Peyer's patch (tissue), 4 donors: ENCODE data around the gene UBAC2. TPM values are rescaled to one million over a fixed set of nuclear protein-coding genes. Genes with fewer than 3 reads are reported as not detected.

Experiments used
- DNase-seq, 3 donors: peaks; one replicate each; pipeline ENCODE4 v3.0.0-alpha.2; 2017 to 2019
- H3K27ac ChIP-seq, 4 donors: fragments of 200-600 bp; sonication (generic); one replicate each; pipeline ENCODE4 v1.5.1; 2016 to 2019
- H3K27me3 ChIP-seq, 2 donors: fragments of 200-600 bp; sonication (generic); one replicate each; pipeline ENCODE4 v1.5.1; 2019
- H3K36me3 ChIP-seq, 3 donors: fragments of 200-600 bp; sonication (generic); one replicate each; pipeline ENCODE4 v1.5.1; 2016 to 2019
- H3K4me1 ChIP-seq, 4 donors: fragments of 200-600 bp; sonication (generic); one replicate each; pipeline ENCODE4 v1.5.1; 2016 to 2019
- H3K4me3 ChIP-seq, 4 donors: fragments of 200-600 bp; sonication (generic); 1 replicate in 3 of 4; 2 replicates in 1 of 4; pipeline ENCODE4 v1.5.1; 2016 to 2019; ENCODE audit warnings: mild to moderate bottlenecking in 1 of 4
- H3K9me3 ChIP-seq, 4 donors: fragments of 200-600 bp; sonication (generic); one replicate each; pipeline ENCODE4 v1.5.1; 2016 to 2019; ENCODE audit warnings: mild to moderate bottlenecking in 1 of 4
- CTCF ChIP-seq, 6 experiments: fragments of 450-650 bp in 4 of 6; fragments of 200-600 bp in 2 of 6; sonication (generic) in 1 of 6; IDR thresholded peaks; one replicate each; pipeline ENCODE4 v1.5.1; 2017 to 2019; ENCODE audit warnings: antibody characterized with exemption in 6 of 6, mild to moderate bottlenecking in 3 of 6, moderate library complexity in 1 of 6
- POLR2A ChIP-seq, 2 donors: fragments of 450-650 bp; IDR thresholded peaks; one replicate each; pipeline ENCODE4 v1.5.1; 2017; ENCODE audit warnings: antibody characterized with exemption in 2 of 2, mild to moderate bottlenecking in 2 of 2, moderate library complexity in 2 of 2
- total RNA-seq, 4 donors: library from RNA; depleted of rRNA; stranded (reverse); fragments of >200 nt; gene quantifications; one replicate each; pipeline ENCODE4 v1.1.0, GENCODE V29; 2016

The UBAC2 gene
- total RNA-seq, 4 donors from 2014 or later, result 38.8 to 67.8 (median 63.4) TPM

DNA sequence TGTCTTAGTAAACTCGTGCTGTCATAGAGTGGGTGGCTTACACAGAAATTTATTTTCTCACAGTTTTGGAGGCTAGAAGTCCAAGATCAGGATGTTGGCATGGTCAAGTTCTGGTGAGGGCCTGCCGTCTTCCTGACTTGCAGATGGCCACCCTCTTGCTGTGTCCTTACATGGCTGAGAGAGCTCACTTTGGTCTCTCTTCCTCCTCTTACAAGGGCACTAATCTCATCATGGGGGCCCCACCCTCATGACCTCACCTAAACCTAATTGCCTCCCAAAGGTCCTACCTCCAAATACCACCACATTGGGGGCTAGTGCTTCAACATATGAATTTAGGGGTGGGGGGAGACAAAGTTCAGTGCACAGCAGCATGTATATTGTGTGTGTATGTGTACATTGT lies 71.8 kb downstream of the UBAC2 start:
- Histone ChIP-seq H3K27ac (peak overlapping the region in 2 of 4 donors; percentile 40 to 73), H3K4me1 (peaks cover 0 to 15% (median 2%) of the 10 kb centered on the region in 4 donors), H3K9me3 (peaks cover 0 to 4% (median 0%) of the 10 kb centered on the region in 4 donors), H3K4me3 (no peak overlapping the region), H3K36me3 (no peaks in the 10 kb centered on the region), H3K27me3 (no peaks in the 10 kb centered on the region)
- DNase-seq, result no peak
- TF ChIP-seq CTCF (IDR thresholded peaks at IDR 0.05) (no peak), POLR2A (IDR thresholded peaks at IDR 0.05) (no peak)

DNA sequence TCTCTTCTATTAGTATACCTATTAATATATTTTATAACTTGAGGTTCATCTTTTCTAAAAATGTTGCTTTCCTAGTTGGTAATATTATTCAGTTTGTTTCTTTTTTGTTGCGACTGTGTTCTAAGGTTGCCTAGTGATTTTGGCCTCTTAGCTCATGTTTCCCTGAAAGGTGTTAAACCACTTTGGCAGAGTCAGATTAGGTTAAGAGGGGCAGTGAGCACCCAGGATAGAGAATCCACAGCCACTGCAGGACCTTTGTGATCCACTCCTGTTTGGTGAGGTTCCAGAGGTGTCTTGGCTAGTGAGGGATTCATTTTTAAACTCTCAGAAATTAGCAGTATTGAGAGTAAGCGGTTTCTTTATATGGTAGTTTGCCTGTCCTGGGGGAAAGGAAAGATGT lies 72.5 kb downstream of the UBAC2 start:
- Histone ChIP-seq H3K4me3 (no peak overlapping the region), H3K9me3 (peaks cover 0 to 4% (median 0%) of the 10 kb centered on the region in 4 donors), H3K4me1 (peaks cover 0 to 15% (median 2%) of the 10 kb centered on the region in 4 donors), H3K27me3 (no peaks in the 10 kb centered on the region), H3K27ac (peak overlapping the region in 2 of 4 donors; percentile 10 to 34), H3K36me3 (no peaks in the 10 kb centered on the region)
- DNase-seq, result no peak
- TF ChIP-seq POLR2A (IDR thresholded peaks at IDR 0.05), result no peak
- no peak for TF ChIP-seq CTCF (IDR thresholded peaks at IDR 0.05)

DNA sequence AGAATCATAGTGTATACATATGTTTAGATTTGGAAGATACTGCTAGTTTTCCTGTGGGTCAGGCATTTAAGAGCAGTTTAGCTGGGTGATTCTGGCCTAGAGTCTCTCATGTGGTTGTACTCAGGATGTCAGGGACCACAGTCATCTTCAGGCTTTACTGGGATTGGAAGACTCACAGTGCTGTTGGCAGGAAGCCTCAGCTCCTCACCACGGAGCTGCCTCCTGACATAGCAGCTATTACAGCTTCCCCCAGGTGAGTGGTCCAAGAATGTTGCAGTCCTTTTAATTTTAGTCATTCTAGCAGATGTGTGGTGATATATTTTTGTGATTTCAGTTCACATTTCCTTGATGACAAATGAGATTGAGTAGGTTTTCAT lies 74.4 kb downstream of the UBAC2 start:
- Histone ChIP-seq H3K27me3 (no peaks in the 10 kb centered on the region), H3K27ac (peak overlapping the region in 2 of 4 donors; percentile 4 to 38), H3K4me1 (peaks cover 0 to 19% (median 7%) of the 10 kb centered on the region in 4 donors), H3K36me3 (no peaks in the 10 kb centered on the region), H3K9me3 (peaks cover 0 to 4% (median 0%) of the 10 kb centered on the region in 4 donors), H3K4me3 (no peak overlapping the region)
- no peak for TF ChIP-seq POLR2A (IDR thresholded peaks at IDR 0.05)
- peak in 1 of 3 donors; percentile 73 for DNase-seq

DNA sequence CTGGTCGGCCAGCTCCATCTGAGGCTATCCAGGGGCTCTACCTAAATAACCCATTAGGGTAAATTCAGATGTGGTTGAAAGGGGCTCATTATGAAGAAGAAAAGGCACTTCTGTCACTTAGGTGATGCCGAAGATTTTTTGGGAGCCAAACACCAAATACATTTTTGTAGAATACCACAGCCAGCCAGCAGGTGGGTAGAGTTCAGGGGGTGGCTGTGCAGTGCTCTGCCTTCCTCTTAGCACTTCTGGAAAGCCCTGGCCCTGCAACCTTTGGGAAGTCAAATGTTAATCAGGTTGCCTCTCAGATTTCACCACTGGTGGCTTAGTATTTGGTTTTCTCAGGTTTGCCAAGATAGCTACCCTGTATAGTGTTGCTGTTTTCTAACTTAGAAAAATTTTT lies 76.1 kb downstream of the UBAC2 start:
- Histone ChIP-seq H3K27me3 (no peaks in the 10 kb centered on the region), H3K27ac (peak overlapping the region in 1 of 4 donors; percentile 8), H3K9me3 (peaks cover 0 to 4% (median 0%) of the 10 kb centered on the region in 4 donors), H3K4me1 (peaks cover 0 to 25% (median 8%) of the 10 kb centered on the region in 4 donors), H3K4me3 (no peak overlapping the region), H3K36me3 (no peaks in the 10 kb centered on the region)
- no peak for TF ChIP-seq POLR2A (IDR thresholded peaks at IDR 0.05)
- TF ChIP-seq CTCF (IDR thresholded peaks at IDR 0.05), result peak in 1 of 6 experiments; percentile 7
- DNase-seq, result no peak

DNA sequence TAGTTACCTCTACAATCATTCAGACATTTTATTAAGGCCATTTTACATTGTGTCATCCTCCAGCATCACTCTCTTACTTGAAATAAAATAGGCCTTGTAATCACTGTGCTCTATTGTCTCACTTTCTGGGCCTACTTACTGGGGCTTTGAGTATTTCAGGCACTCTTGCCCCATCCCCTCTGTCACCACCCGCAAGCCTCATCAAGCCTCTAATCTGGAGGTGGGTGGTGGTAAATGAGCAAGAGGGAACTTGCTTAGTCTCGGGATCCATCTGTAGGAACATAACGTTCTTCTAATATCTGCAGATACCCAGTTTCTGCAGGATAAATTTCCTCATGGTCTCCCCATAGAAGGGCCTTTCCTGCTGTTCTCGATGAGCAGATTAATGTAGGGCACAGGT lies 77.0 kb downstream of the UBAC2 start:
- Histone ChIP-seq H3K27me3 (no peaks in the 10 kb centered on the region), H3K9me3 (peaks cover 0 to under 1% (median 0%) of the 10 kb centered on the region in 4 donors), H3K4me3 (no peak overlapping the region), H3K4me1 (peaks cover 0 to 28% (median 13%) of the 10 kb centered on the region in 4 donors), H3K36me3 (no peaks in the 10 kb centered on the region), H3K27ac (no peak overlapping the region)
- no peak for DNase-seq
- TF ChIP-seq CTCF (IDR thresholded peaks at IDR 0.05) (no peak), POLR2A (IDR thresholded peaks at IDR 0.05) (no peak)

- H3K27me3 ChIP-seq, result no peaks in the 10 kb centered on the region
- H3K4me1 ChIP-seq, result peaks cover 0 to 34% (median 16%) of the 10 kb centered on the region in 4 donors
- no peaks in the 10 kb centered on the region for H3K9me3 ChIP-seq
- no peak overlapping the region for H3K4me3 ChIP-seq
- no peak for DNase-seq
- no peak overlapping the region for H3K27ac ChIP-seq
- H3K36me3 ChIP-seq, result no peaks in the 10 kb centered on the region
- TF ChIP-seq POLR2A (IDR thresholded peaks at IDR 0.05) (no peak), CTCF (IDR thresholded peaks at IDR 0.05) (no peak)
Observed at GRCh38 chr13:99278200-99278599, 77.5 kb downstream of the UBAC2 start.
